MM.1S (cell line): ENCODE results near the gene BCAS3.
"Not testable (repeated sequence)": the region's sequence is repeated elsewhere in the genome, so short reads cannot be mapped to it uniquely, and the experiment has no call there.

Experiments
- DNase-seq: peaks from one replicate; pipeline ENCODE4 v3.0.0-alpha.2; 2015
- H2AFZ ChIP-seq: fragments of 300-600 bp; sonication (generic); 2 replicates; pipeline ENCODE4 v1.6.0; 2016; ENCODE audit warnings: antibody characterized with exemption, low read length
- H3F3A ChIP-seq: fragments of 300-600 bp; sonication (generic); 2 replicates; pipeline ENCODE4 v1.6.1; 2016; ENCODE audit warnings: mild to moderate bottlenecking, antibody characterized with exemption, low read length, moderate library complexity, mixed read lengths; ENCODE audit not compliant: insufficient read depth
- H3K27ac ChIP-seq: fragments of 300-600 bp; sonication (generic); 2 replicates; pipeline ENCODE4 v1.5.1; 2016; ENCODE audit warnings: mild to moderate bottlenecking, low read length
- H3K27me3 ChIP-seq: fragments of 300-600 bp; sonication (generic); replicated peaks from 2 replicates; pipeline ENCODE4 v1.6.0; 2016; ENCODE audit warnings: low read length; ENCODE audit not compliant: insufficient read depth
- H3K36me3 ChIP-seq: fragments of 300-600 bp; sonication (generic); replicated peaks from 2 replicates; pipeline ENCODE4 v1.6.1; 2016; ENCODE audit warnings: mild to moderate bottlenecking, low read length, mixed read lengths; ENCODE audit not compliant: insufficient read depth
- H3K4me1 ChIP-seq: fragments of 300-600 bp; sonication (generic); 2 replicates; pipeline ENCODE4 v1.6.1; 2016; ENCODE audit warnings: low read length, mixed read lengths
- H3K4me2 ChIP-seq: fragments of 300-600 bp; sonication (generic); 2 replicates; pipeline ENCODE4 v1.6.0; 2016; ENCODE audit warnings: low read depth, low read length
- H3K4me3 ChIP-seq: fragments of 300-600 bp; sonication (generic); 2 replicates; pipeline ENCODE4 v1.5.1; 2016; ENCODE audit warnings: low read length, mixed read lengths
- H3K79me2 ChIP-seq: fragments of 300-600 bp; sonication (generic); 2 replicates; pipeline ENCODE4 v1.6.1; 2016; ENCODE audit warnings: mixed run types, low read length, mixed read lengths
- H3K9ac ChIP-seq: fragments of 300-600 bp; sonication (generic); 2 replicates; pipeline ENCODE4 v1.6.1; 2016; ENCODE audit warnings: low read length, mixed read lengths
- H3K9me2 ChIP-seq: fragments of 300-600 bp; sonication (generic); replicated peaks from 2 replicates; pipeline ENCODE4 v1.6.1; 2016; ENCODE audit warnings: mild to moderate bottlenecking, low read length, mixed read lengths; ENCODE audit not compliant: insufficient read depth
- H3K9me3 ChIP-seq: fragments of 300-600 bp; sonication (generic); replicated peaks from 2 replicates; pipeline ENCODE4 v1.6.1; 2016; ENCODE audit warnings: mild to moderate bottlenecking, low read length, mixed read lengths; ENCODE audit not compliant: insufficient read depth
- H4K20me1 ChIP-seq: fragments of 300-600 bp; sonication (generic); 2 replicates; pipeline ENCODE4 v1.6.1; 2016; ENCODE audit warnings: mild to moderate bottlenecking, low read length, moderate library complexity, mixed read lengths; ENCODE audit not compliant: insufficient read depth
- CTCF ChIP-seq: fragments of 300-600 bp; sonication (generic); IDR thresholded peaks from 2 replicates; pipeline ENCODE4 v1.5.1; 2016; ENCODE audit warnings: antibody characterized with exemption, low read length, mixed read lengths
- EZH2 ChIP-seq: fragments of 300-600 bp; sonication (generic); optimal IDR thresholded peaks from 2 replicates; pipeline ENCODE3; 2017; ENCODE audit warnings: low read depth, mild to moderate bottlenecking, antibody characterized with exemption, low read length, mixed read lengths
- EZH2phosphoT487 ChIP-seq: fragments of 300-600 bp; sonication (generic); IDR thresholded peaks from 2 replicates; pipeline ENCODE4 v1.6.1; 2018; ENCODE audit warnings: antibody characterized with exemption, low read length

BCAS3 gene

GRCh38 chr17:60934723-60935122, 257.1 kb downstream of the BCAS3 start:
- Histone ChIP-seq H3F3A (no peaks in the 10 kb centered on the region), H4K20me1 (no peaks in the 10 kb centered on the region), H3K9me3 (no peaks in the 10 kb centered on the region), H3K4me2 (no peak overlapping the region), H3K27me3 (no peaks in the 10 kb centered on the region), H3K36me3 (no peaks in the 10 kb centered on the region), H2AFZ (no peak overlapping the region), H3K4me3 (no peak overlapping the region), H3K9ac (no peak overlapping the region), H3K4me1 (no peaks in the 10 kb centered on the region), H3K27ac (no peak overlapping the region), H3K79me2 (no peaks in the 10 kb centered on the region), H3K9me2 (no peaks in the 10 kb centered on the region)
- DNase-seq, result no peak
- TF ChIP-seq EZH2phosphoT487, result no peak
- TF ChIP-seq EZH2, result no peak
- no peak for TF ChIP-seq CTCF

GRCh38 chr17:60935991-60936390, 258.3 kb downstream of the BCAS3 start:
- not testable (repeated sequence) for H3K27ac ChIP-seq

GRCh38 chr17:60939318-60939717, 261.7 kb downstream of the BCAS3 start:
- Histone ChIP-seq H3K9ac (no peak overlapping the region), H3K4me3 (no peak overlapping the region), H3K36me3 (no peaks in the 10 kb centered on the region), H2AFZ (no peak overlapping the region), H3F3A (no peaks in the 10 kb centered on the region), H3K27me3 (no peaks in the 10 kb centered on the region), H3K27ac (no peak overlapping the region), H3K9me2 (no peaks in the 10 kb centered on the region), H3K4me2 (no peak overlapping the region), H3K9me3 (no peaks in the 10 kb centered on the region), H3K79me2 (no peaks in the 10 kb centered on the region), H3K4me1 (no peaks in the 10 kb centered on the region), H4K20me1 (no peaks in the 10 kb centered on the region)
- TF ChIP-seq CTCF (no peak), EZH2phosphoT487 (no peak), EZH2 (no peak)
- no peak for DNase-seq

More at GRCh38 chr17:60935991-60936390, 258.3 kb downstream of the BCAS3 start:
- H3F3A ChIP-seq, H3K9me3 ChIP-seq, H2AFZ ChIP-seq, H3K79me2 ChIP-seq, H3K9ac ChIP-seq, H3K4me3 ChIP-seq, H4K20me1 ChIP-seq, H3K9me2 ChIP-seq, H3K4me1 ChIP-seq, H3K27me3 ChIP-seq, DNase-seq, H3K36me3 ChIP-seq, H3K4me2 ChIP-seq: not testable (repeated sequence)

- H3F3A ChIP-seq, result no peaks in the 10 kb centered on the region
- no peaks in the 10 kb centered on the region for H3K79me2 ChIP-seq
- no peak overlapping the region for H3K27ac ChIP-seq
- no peak for TF ChIP-seq CTCF
- no peak for TF ChIP-seq EZH2phosphoT487
- TF ChIP-seq EZH2, result no peak
- H3K4me3 ChIP-seq, result no peak overlapping the region
- no peak for DNase-seq
- H3K4me2 ChIP-seq, result no peak overlapping the region
- H4K20me1 ChIP-seq, result no peaks in the 10 kb centered on the region
- H2AFZ ChIP-seq, result no peak overlapping the region
- no peaks in the 10 kb centered on the region for H3K27me3 ChIP-seq
- H3K36me3 ChIP-seq, result no peaks in the 10 kb centered on the region
- H3K9me3 ChIP-seq, result no peaks in the 10 kb centered on the region
- H3K9me2 ChIP-seq, result no peaks in the 10 kb centered on the region
- H3K4me1 ChIP-seq, result no peaks in the 10 kb centered on the region
- no peak overlapping the region for H3K9ac ChIP-seq
Observed at GRCh38 chr17:60941028-60941427, 263.4 kb downstream of the BCAS3 start.
